HG03575 (cell line): ENCODE measurements around the gene PIK3CD.

Source experiments
- ATAC-seq: cut with Tn5 transposase; IDR thresholded peaks from one replicate; pipeline ENCODE4 v1.9.1; 2021; ENCODE audit not compliant: unreplicated experiment, insufficient number of reproducible peaks, low FRiP score; ENCODE audit errors: extremely low read depth

Gene PIK3CD

GRCh38 chr1:9676815-9677393 lies 25.4 kb downstream of the PIK3CD start:
- ATAC-seq = no peak

DNA sequence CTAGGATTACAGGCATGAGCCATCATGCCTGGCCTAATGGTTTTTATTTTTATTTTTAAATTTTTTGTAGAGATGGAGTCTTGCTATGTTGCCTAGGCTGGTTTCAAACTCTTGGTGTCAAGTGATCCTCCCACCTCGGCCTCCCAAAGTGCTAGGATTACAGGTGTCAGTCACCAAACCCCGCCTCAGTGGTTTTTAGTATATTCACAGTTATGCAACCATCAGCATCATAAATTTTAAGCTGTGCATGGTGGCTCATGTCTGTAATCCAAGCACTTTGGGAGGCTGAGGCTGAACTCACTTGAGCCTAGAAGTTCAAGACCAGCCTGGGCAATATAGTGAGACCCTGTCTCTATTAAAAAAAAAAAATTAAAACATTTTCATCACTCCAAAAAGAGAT lies 28.6 kb downstream of the PIK3CD start:
- no peak for ATAC-seq

DNA sequence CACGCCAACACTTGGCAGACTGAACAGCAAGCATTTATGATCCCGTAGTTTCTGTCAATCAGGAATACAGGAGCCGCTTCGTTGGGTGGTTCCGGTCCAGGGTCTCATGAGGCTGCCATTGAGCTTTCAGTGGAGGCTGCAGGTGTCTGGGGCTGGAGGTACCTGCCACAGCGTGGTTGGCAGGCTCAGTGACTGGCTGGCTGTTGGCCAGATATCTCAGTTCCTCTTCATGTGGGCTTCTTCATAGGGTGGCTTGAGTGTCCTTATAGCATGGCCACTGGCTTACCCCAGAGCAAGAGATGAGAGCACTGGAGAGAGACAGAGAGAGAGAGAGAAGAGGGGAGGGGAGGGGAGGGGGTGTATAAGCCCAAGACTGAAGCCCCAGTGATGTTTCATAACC lies 29.3 kb downstream of the PIK3CD start:
- no peak for ATAC-seq

- ATAC-seq = no peak
Observed at GRCh38 chr1:9684801-9685200, 33.3 kb downstream of the PIK3CD start.

DNA sequence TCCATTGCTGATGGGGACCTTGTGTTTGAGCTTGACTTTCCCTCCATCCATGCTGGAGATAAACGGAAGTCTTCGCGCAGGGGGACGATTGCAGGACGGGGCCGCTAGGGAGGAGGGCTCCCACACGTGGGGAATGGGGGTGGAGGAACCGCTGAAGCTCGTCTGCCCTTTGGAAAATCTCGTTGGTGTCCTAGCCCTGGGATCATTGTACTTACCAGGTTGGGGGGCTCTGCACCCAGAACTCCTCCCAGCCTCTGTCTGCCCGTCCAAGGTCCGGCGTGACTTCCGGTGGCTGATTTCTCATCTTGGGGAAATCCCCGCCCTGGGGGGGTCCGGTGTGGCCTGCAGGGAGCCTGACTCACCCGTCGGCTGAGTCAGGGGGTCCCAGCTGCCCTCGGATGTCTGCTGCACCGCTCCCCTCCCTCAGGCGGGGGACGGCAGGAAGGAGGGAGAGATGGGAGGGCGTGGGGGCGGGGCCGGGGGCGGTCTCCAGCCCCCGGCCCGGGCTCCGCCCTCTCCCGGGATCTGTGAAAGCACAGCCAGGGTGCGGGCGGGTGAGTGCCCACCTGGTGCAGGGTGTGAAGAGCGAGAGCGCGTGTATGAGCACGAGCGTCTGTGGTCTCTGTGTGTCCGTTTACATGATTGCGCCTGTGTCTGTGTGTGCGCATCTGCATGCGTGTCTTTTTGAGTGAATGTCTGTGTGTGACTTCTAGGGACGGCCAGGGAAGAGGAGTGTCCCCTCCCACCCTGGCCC lies 35.8 kb downstream of the PIK3CD start:
- ATAC-seq = no peak

- ATAC-seq = no peak
Observed at GRCh38 chr1:9687874-9688582, 36.5 kb downstream of the PIK3CD start.

- ATAC-seq = no peak
Observed at GRCh38 chr1:9688599-9688998, 37.1 kb downstream of the PIK3CD start.

GRCh38 chr1:9689011-9689706 lies 37.6 kb downstream of the PIK3CD start:
- ATAC-seq = no peak

DNA sequence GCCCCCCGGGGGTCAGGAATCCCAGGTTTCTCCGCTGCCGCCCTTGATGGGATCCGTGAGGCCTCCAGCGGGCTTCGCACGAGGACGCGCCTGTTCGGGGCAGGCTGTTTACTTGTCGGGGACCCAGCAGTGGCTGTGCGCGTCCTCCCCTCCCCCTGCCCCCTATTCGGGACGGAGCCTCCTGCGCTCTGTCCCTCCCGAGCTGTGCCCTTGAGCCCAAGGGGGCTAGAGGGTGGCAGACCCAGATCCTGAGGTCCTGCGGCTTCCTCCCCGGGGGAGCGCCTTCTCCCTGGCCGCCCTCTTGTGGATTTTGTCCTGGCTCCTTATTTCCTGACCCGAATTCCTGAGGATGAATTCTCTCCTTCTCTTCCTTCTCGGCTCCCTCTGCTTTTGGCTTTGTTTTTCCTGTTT lies 38.4 kb downstream of the PIK3CD start:
- no peak for ATAC-seq

DNA sequence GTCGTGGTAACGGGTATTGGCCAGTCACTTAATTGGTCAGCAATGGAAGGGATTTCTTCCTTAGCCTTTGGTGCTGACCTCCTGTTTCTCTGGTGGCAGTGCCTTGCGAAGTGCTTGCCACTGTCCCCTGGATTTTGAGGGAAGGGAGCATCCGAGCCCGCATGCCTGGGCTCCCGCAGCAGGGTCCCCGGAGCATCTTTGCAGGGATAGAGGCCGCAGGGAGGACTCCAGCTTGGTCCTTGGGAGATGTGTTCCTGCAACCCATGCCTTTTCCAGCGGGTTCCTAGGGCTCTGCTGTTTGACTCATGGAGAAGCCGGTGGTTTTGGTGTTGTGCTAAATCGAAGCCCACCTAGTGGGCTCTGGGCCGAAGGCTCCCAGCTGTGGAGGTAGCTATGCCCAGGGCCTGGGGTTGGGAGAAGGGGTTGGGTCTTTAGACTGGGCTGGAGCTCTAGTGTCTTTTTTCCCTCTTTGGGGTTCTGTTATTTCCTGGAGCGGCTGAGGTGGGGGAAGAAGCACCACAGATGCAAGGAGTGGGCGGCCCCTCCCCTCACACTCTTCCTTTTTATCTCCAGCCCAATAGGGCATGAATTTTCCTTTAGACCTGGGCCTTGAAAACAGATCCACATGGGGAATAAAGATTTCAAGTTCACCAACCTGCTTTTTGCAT lies 39.0 kb downstream of the PIK3CD start:
- no peak for ATAC-seq

DNA sequence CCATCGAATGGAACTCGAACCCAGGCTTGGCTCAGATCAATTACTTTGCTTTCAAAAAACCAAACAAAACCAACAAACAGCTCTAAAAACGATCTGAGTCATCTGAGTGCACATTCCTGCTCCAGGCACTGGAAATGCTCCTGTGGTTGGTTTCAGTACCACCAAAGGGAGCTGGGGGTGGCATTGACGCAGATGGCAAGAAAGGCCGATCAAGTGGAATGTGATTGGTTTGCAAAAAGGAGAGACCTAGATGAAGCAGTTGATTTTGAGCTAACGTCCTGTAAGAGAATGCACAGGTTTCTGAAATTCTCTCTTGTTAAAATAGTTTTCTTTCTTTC lies 39.5 kb downstream of the PIK3CD start:
- ATAC-seq = no peak

DNA sequence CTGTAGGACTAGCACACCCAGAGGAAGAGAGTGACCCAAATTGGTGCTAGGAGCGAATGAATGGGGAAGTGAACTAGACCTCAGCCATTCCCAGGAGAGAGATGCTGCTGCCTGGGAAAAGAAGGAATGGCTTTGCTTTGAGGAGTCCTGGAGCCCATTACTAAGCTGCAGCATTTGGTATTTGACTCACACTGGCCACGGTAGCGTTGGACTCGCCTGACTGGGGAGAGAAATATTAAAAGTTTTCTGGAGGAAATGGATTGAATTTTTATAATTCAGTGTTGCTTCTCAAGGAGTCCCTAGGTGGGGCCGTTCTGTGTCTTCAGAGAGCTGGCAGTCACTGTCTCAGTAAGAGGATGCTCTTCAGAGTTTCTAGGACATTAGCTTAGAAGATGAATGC lies 40.2 kb downstream of the PIK3CD start:
- ATAC-seq = no peak

DNA sequence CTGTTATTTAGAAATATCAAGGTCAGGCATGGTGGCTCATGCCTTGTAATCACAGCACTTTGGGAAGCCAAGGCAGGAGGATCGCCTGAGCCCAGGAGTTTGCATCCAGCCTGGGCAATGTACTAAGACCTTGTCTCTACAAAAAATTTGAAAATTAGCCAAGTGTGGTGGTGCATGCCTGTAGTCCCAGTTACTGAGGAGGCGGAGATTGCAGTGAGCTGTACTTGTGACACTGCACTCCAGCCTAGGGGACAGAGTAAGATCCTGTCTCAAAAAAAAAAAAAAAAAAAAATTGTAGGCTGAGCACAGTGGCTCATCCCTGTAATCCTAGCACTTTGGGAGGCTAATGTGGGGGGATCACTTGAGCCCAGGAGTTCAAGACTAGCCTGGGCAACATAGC lies 45.3 kb downstream of the PIK3CD start:
- no peak for ATAC-seq

GRCh38 chr1:9699361-9699760 lies 47.8 kb downstream of the PIK3CD start:
- no peak for ATAC-seq

GRCh38 chr1:9700340-9700739 lies 48.8 kb downstream of the PIK3CD start:
- no peak for ATAC-seq

GRCh38 chr1:9701665-9702064 lies 50.1 kb downstream of the PIK3CD start:
- no peak for ATAC-seq

DNA sequence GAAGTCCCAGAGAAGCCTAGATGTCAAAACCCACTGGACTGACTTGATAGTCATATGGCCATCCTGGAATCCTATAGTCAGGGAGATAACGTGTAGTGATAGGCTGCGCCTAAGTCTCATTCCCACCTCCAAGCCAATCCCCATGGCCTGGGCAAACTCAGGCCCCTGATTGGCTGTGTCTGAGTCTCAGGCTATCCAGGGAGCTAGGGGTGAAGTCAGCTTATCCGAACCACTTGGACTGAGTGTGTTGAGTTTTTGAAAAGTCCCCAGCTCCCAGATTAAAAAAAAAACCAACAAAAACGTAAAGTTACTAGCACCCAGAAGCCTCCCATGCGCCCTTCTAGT lies 51.6 kb downstream of the PIK3CD start:
- ATAC-seq = no peak

- no peak for ATAC-seq
Observed at GRCh38 chr1:9703681-9704080, 52.1 kb downstream of the PIK3CD start.

- ATAC-seq = no peak
Observed at GRCh38 chr1:9705337-9706093, 54.0 kb downstream of the PIK3CD start.
